DOHH2 (cell line): Measurements from ENCODE around the gene RAB27B.

Experiments used
- CTCF ChIP-seq: fragments of 200-600 bp; sonication (generic); IDR thresholded peaks from one replicate; pipeline ENCODE4 v1.5.1; 2014; ENCODE audit warnings: antibody characterized with exemption, mild to moderate bottlenecking, low read depth, low read length; ENCODE audit not compliant: poor library complexity, severe bottlenecking
- EZH2phosphoT487 ChIP-seq: fragments of 200-600 bp; sonication (generic); IDR thresholded peaks from 2 replicates; pipeline ENCODE4 v1.6.1; 2017; ENCODE audit warnings: borderline replicate concordance, mild to moderate bottlenecking, antibody characterized with exemption, low read length, moderate library complexity, mixed read lengths

- TF ChIP-seq CTCF (no peak), EZH2phosphoT487 (no peak)
Measured at GRCh38 chr18:54910161-54910919, 82.1 kb downstream of the RAB27B start.
